OCI-LY7 (cell line): ENCODE data around the gene TRIM27. TPM values are rescaled to one million over a fixed set of nuclear protein-coding genes. Genes with fewer than 3 reads are reported as not detected.

ENCODE experiments used
- BruUV-seq: library from RNA; stranded (reverse); fragments of 400-500 nt; replicated peaks from 2 replicates; lab custom pipeline; 2021; lab: Mats Ljungman, UMichigan
- CTCF ChIA-PET: fragments of 300-600 bp; sonication (Branson Sonifier 250); formaldehyde crosslinking; loops from one replicate; lab custom pipeline; 2022; ENCODE audit warnings: antibody characterized with exemption; ENCODE audit not compliant: unreplicated experiment; lab: Charles Lee
- POLR2A ChIA-PET: fragments of 300-600 bp; sonication (Branson Sonifier 250); formaldehyde crosslinking; loops from one replicate; lab custom pipeline; 2022; ENCODE audit warnings: antibody characterized with exemption; lab: Charles Lee
- DNase-seq: peaks from one replicate; pipeline ENCODE4 v3.0.0-alpha.2; 2015; ENCODE audit warnings: low spot score
- H2AFZ ChIP-seq: fragments of 200-600 bp; sonication (generic), shearing (Covaris generic); 2 replicates; pipeline ENCODE4 v1.6.1; 2014; ENCODE audit warnings: mild to moderate bottlenecking, antibody characterized with exemption, low read length, moderate library complexity
- H3K27ac ChIP-seq: fragments of 200-600 bp; sonication (generic); 2 replicates; pipeline ENCODE4 v1.5.1; 2014; ENCODE audit warnings: mixed run types, low read depth, mild to moderate bottlenecking, moderate library complexity, low read length, inconsistent platforms; ENCODE audit not compliant: poor library complexity, severe bottlenecking
- H3K36me3 ChIP-seq: fragments of 200-600 bp; sonication (generic); 2 replicates; pipeline ENCODE4 v1.6.1; 2014; ENCODE audit warnings: mild to moderate bottlenecking, antibody characterized with exemption, low read length, moderate library complexity, mixed read lengths; ENCODE audit not compliant: insufficient read depth
- H3K4me1 ChIP-seq: fragments of 200-600 bp; sonication (generic); 2 replicates; pipeline ENCODE4 v1.5.1; 2014; ENCODE audit warnings: mild to moderate bottlenecking, low read length; ENCODE audit not compliant: insufficient read depth, poor library complexity, severe bottlenecking
- H3K4me2 ChIP-seq: fragments of 200-600 bp; sonication (generic); 2 replicates; pipeline ENCODE4 v1.6.1; 2014; ENCODE audit warnings: mild to moderate bottlenecking, low read length
- H3K4me3 ChIP-seq: fragments of 200-600 bp; sonication (generic); 2 replicates; pipeline ENCODE4 v1.5.1; 2014; ENCODE audit warnings: mild to moderate bottlenecking, low read depth, low read length; ENCODE audit not compliant: poor library complexity, severe bottlenecking
- H3K79me2 ChIP-seq: fragments of 200-600 bp; sonication (generic); 2 replicates; pipeline ENCODE4 v1.6.1; 2016; ENCODE audit warnings: low read depth, mild to moderate bottlenecking, low read length, moderate library complexity, mixed read lengths; ENCODE audit not compliant: insufficient read depth
- H3K9me2 ChIP-seq: fragments of 200-600 bp; sonication (generic); 2 replicates; pipeline ENCODE4 v1.6.1; 2016; ENCODE audit warnings: mild to moderate bottlenecking, low read length, mixed read lengths; ENCODE audit not compliant: insufficient read depth
- H3K9me3 ChIP-seq: fragments of 200-600 bp; sonication (generic); 2 replicates; pipeline ENCODE4 v1.6.1; 2014; ENCODE audit warnings: mild to moderate bottlenecking, mixed run types, low read length, mixed read lengths
- H4K20me1 ChIP-seq: fragments of 200-600 bp; sonication (generic); 2 replicates; pipeline ENCODE4 v1.6.1; 2014; ENCODE audit warnings: mild to moderate bottlenecking, antibody characterized with exemption, low read length, moderate library complexity, mixed read lengths; ENCODE audit not compliant: insufficient read depth
- EZH2phosphoT487 ChIP-seq: fragments of 200-600 bp; sonication (generic); IDR thresholded peaks from 2 replicates; pipeline ENCODE4 v1.6.1; 2018; ENCODE audit warnings: low read depth, borderline replicate concordance, mild to moderate bottlenecking, mixed run types, antibody characterized with exemption, low read length, moderate library complexity, mixed read lengths
- intact Hi-C: fragments of 100-400 bp; cut with micrococcal nuclease; formaldehyde crosslinking; loops from one replicate; pipeline ENCODE4 v1.10.0; 2022; ENCODE audit not compliant: unreplicated experiment
- total RNA-seq, 2 experiments: library from RNA; depleted of rRNA in 1 of 2; stranded (reverse); fragments of >200 nt in 1 of 2; shearing (Covaris generic) in 1 of 2; gene quantifications; 2 replicates each; pipeline ENCODE4 v1.2.3, GENCODE V29; 2014 to 2022
- TF ChIP-seq, protein P1 (sequence below): fragments of 200-600 bp; sonication (generic); conservative IDR thresholded peaks from 2 replicates; pipeline ENCODE4 v1.5.1; 2014; ENCODE audit warnings: mild to moderate bottlenecking, antibody characterized with exemption, low read length, moderate library complexity, mixed read lengths

TRIM27 gene
- total RNA-seq, 2 experiments from 2014 or later, result 112 to 130 TPM

DNA sequence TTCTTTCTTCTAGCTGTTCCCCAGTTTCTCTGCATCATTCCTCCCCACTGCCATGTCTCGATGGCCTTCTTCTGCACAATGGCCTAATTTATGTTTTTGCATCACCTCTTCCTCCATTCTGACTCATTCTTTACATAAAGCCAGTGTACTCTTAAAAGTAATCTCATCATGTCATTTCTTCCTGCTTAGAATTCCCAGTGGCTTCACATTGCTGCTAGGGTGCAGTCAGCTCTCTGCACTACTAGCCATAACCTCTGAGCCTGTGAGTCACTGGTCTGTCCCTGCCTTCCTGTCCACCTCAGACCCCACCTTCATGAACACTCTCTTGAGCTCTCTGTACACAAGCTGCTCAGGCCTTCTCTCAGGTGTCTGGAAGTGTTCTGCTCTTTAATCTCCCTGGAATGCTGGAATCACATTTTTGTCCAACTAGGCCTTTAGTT is 24.1 kb upstream of the TRIM27 start:
- Histone ChIP-seq H3K9me3 (no peaks in the 10 kb centered on the region), H3K27ac (no peak overlapping the region), H3K36me3 (no peaks in the 10 kb centered on the region), H3K4me1 (peaks cover 38% of the 10 kb centered on the region), H3K4me3 (no peak overlapping the region), H3K4me2 (peak overlapping the region; percentile 16; the same call in 1 of the 2 replicates), H4K20me1 (no peaks in the 10 kb centered on the region), H3K79me2 (no peaks in the 10 kb centered on the region), H3K9me2 (no peaks in the 10 kb centered on the region), H2AFZ (peak overlapping the region; percentile 43; the same call in 1 of the 2 replicates)
- intact Hi-C loops, result no loop called here
- BruUV-seq, result no TSS peak
- TF ChIP-seq, protein P1, sequence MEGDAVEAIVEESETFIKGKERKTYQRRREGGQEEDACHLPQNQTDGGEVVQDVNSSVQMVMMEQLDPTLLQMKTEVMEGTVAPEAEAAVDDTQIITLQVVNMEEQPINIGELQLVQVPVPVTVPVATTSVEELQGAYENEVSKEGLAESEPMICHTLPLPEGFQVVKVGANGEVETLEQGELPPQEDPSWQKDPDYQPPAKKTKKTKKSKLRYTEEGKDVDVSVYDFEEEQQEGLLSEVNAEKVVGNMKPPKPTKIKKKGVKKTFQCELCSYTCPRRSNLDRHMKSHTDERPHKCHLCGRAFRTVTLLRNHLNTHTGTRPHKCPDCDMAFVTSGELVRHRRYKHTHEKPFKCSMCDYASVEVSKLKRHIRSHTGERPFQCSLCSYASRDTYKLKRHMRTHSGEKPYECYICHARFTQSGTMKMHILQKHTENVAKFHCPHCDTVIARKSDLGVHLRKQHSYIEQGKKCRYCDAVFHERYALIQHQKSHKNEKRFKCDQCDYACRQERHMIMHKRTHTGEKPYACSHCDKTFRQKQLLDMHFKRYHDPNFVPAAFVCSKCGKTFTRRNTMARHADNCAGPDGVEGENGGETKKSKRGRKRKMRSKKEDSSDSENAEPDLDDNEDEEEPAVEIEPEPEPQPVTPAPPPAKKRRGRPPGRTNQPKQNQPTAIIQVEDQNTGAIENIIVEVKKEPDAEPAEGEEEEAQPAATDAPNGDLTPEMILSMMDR, result no peak
- TF ChIP-seq EZH2phosphoT487, result no peak
- ChIA-PET CTCF (no interaction called here), POLR2A (interaction anchor here (0.6 to 1.5 kb wide), 5 partner anchors 14 to 105 kb away, joined by 3 to 7 read pairs (median 3); partner anchors contain the start of gene TRIM27)
- DNase-seq, result no peak

DNA sequence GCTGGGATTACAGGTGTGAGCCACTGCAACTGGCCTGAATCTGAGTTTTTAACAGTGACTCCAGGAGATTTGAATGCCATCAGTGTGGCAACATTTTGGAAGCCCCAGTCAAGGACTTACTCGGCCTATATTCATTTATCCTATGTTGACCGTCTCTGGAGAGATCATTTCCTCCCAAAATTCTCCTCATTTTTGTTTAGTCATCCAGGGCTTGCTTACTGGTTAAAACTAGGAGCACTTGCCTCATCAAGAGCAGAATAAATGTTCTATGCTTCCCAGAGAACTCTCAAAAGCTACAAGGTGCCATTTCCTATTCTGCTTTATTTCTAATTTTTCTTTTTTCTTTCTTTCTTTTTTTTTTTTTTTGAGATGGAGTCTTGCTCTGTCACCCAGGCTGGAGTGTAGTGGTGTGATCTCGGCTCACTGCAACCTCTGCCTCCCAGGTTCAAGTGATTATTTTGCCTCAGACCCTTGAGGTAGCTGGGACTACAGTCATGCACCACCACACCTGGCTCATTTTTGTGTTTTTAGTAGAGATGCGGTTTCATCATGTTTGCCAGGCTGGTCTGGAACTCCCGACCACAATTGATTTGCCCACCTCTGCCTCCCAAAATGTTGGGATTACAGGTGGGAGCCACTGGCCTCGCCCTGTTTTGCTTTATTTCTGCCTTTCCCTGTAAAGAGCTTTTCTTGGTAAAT is 23.4 kb upstream of the TRIM27 start:
- TF ChIP-seq EZH2phosphoT487, result no peak
- TF ChIP-seq, protein P1, result no peak
- BruUV-seq, result no TSS peak
- no peak overlapping the region for H3K4me3 ChIP-seq
- DNase-seq, result no peak
- ChIA-PET POLR2A (interaction anchor here (0.6 to 1.6 kb wide), 10 partner anchors 12 to 253 kb away, joined by 3 to 10 read pairs (median 3); partner anchors contain the start of gene TRIM27), CTCF (no interaction called here)
- no peak overlapping the region for H3K27ac ChIP-seq
- H3K4me1 ChIP-seq, result peaks cover 42% of the 10 kb centered on the region
- peak overlapping the region; percentile 16; the same call in 1 of the 2 replicates for H3K4me2 ChIP-seq
- no peaks in the 10 kb centered on the region for H3K36me3 ChIP-seq
- H3K9me2 ChIP-seq, result no peaks in the 10 kb centered on the region
- H4K20me1 ChIP-seq, result no peaks in the 10 kb centered on the region
- peak overlapping the region; percentile 43; the same call in 1 of the 2 replicates for H2AFZ ChIP-seq
- intact Hi-C loops, result no loop called here
- no peaks in the 10 kb centered on the region for H3K9me3 ChIP-seq
- no peaks in the 10 kb centered on the region for H3K79me2 ChIP-seq
